Ectodermal cell (in vitro differentiated cells): ENCODE data around the gene CFAP210.

ENCODE experiments used
- H3K27ac ChIP-seq: 2 replicates; pipeline ENCODE4 v1.7.0; 2013; ENCODE audit warnings: mild to moderate bottlenecking, low read depth, low read length; ENCODE audit not compliant: insufficient read depth, poor library complexity, severe bottlenecking
- H3K27me3 ChIP-seq: 2 replicates; pipeline ENCODE4 v1.7.0; 2013; ENCODE audit warnings: mild to moderate bottlenecking, low read length; ENCODE audit not compliant: insufficient read depth, control insufficient read depth, poor library complexity, severe bottlenecking
- H3K36me3 ChIP-seq: one replicate; pipeline ENCODE4 v1.7.0; 2013; ENCODE audit warnings: low read length; ENCODE audit not compliant: control insufficient read depth, insufficient read depth
- H3K4me1 ChIP-seq: one replicate; pipeline ENCODE4 v1.7.0; 2013; ENCODE audit warnings: low read length; ENCODE audit not compliant: control insufficient read depth, insufficient read depth
- H3K4me3 ChIP-seq: 2 replicates; pipeline ENCODE4 v1.7.0; 2013; ENCODE audit warnings: low read depth, low read length, control low read depth; ENCODE audit not compliant: insufficient read depth
- H3K9me3 ChIP-seq: 2 replicates; pipeline ENCODE4 v1.7.0; 2013; ENCODE audit warnings: mild to moderate bottlenecking, low read length, moderate library complexity; ENCODE audit not compliant: control insufficient read depth
- WGBS, 2 experiments: methylation state at CpG; one replicate each; pipeline ENCODE4 v1.1.7; 2013; ENCODE audit warnings: missing lambda C conversion rate in 2 of 2; 5-methylcytosine and 5-hydroxymethylcytosine counted together

CFAP210 gene

GRCh38 chr2:169676357-169676756 is 17.8 kb downstream of the CFAP210 start:
- Histone ChIP-seq H3K36me3 (no peaks in the 10 kb centered on the region), H3K9me3 (no peaks in the 10 kb centered on the region), H3K27ac (no peak overlapping the region), H3K4me1 (no peaks in the 10 kb centered on the region), H3K27me3 (no peaks in the 10 kb centered on the region), H3K4me3 (no peak overlapping the region)
- no CpG with 5 or more reads among the region's 3 CpGs for WGBS, 2 experiments

- 88 to 97% methylated on average over 2 of the region's 2 CpGs for whole genome bisulfite sequencing, 2 experiments
- Histone ChIP-seq H3K4me3 (no peak overlapping the region), H3K9me3 (no peaks in the 10 kb centered on the region), H3K36me3 (no peaks in the 10 kb centered on the region), H3K27me3 (no peaks in the 10 kb centered on the region), H3K4me1 (no peaks in the 10 kb centered on the region), H3K27ac (no peak overlapping the region)
Observed at GRCh38 chr2:169673921-169674320, 20.3 kb downstream of the CFAP210 start.

GRCh38 chr2:169673106-169673505 is 21.1 kb downstream of the CFAP210 start:
- Histone ChIP-seq H3K27me3 (no peaks in the 10 kb centered on the region), H3K4me1 (no peaks in the 10 kb centered on the region), H3K36me3 (no peaks in the 10 kb centered on the region), H3K27ac (no peak overlapping the region), H3K9me3 (no peaks in the 10 kb centered on the region), H3K4me3 (no peak overlapping the region)
- 93 to 98% methylated on average over 3 of the region's 3 CpGs for WGBS, 2 experiments

GRCh38 chr2:169672406-169672805 is 21.8 kb downstream of the CFAP210 start:
- WGBS, 2 experiments, result 94% methylated on average over 6 of the region's 6 CpGs

GRCh38 chr2:169670937-169671336 is 23.3 kb downstream of the CFAP210 start:
- Histone ChIP-seq H3K36me3 (no peaks in the 10 kb centered on the region), H3K27me3 (no peaks in the 10 kb centered on the region), H3K9me3 (no peaks in the 10 kb centered on the region), H3K4me1 (no peaks in the 10 kb centered on the region), H3K4me3 (no peak overlapping the region), H3K27ac (no peak overlapping the region)
- WGBS, 2 experiments, result 96% methylated on average over 4 of the region's 4 CpGs

More at GRCh38 chr2:169672406-169672805, 21.8 kb downstream of the CFAP210 start:
- H3K27ac ChIP-seq, result no peak overlapping the region
- no peaks in the 10 kb centered on the region for H3K36me3 ChIP-seq
- H3K9me3 ChIP-seq, result no peaks in the 10 kb centered on the region
- H3K27me3 ChIP-seq, result no peaks in the 10 kb centered on the region
- H3K4me1 ChIP-seq, result no peaks in the 10 kb centered on the region
- no peak overlapping the region for H3K4me3 ChIP-seq

- no peaks in the 10 kb centered on the region for H3K4me1 ChIP-seq
- no peaks in the 10 kb centered on the region for H3K36me3 ChIP-seq
- H3K9me3 ChIP-seq, result no peaks in the 10 kb centered on the region
- H3K4me3 ChIP-seq, result no peak overlapping the region
- 100% methylated on average over 2 of the region's 2 CpGs; no CpG with 5 or more reads in 1 of the 2 experiments for WGBS, 2 experiments
- no peak overlapping the region for H3K27ac ChIP-seq
- H3K27me3 ChIP-seq, result no peaks in the 10 kb centered on the region
Observed at GRCh38 chr2:169670215-169670651, 24.0 kb downstream of the CFAP210 start.

GRCh38 chr2:169667583-169667982 is 26.6 kb downstream of the CFAP210 start:
- Histone ChIP-seq H3K4me1 (no peaks in the 10 kb centered on the region), H3K9me3 (no peaks in the 10 kb centered on the region), H3K27me3 (no peaks in the 10 kb centered on the region), H3K36me3 (no peaks in the 10 kb centered on the region), H3K27ac (no peak overlapping the region), H3K4me3 (no peak overlapping the region)
- WGBS, 2 experiments, result 38 to 44% methylated on average over 2 of the region's 2 CpGs

GRCh38 chr2:169664978-169665930 is 29.0 kb downstream of the CFAP210 start:
- H3K9me3 ChIP-seq, result no peaks in the 10 kb centered on the region
- 89 to 93% methylated on average over 1 of the region's 1 CpG for WGBS, 2 experiments
- H3K27me3 ChIP-seq, result no peaks in the 10 kb centered on the region
- no peak overlapping the region for H3K27ac ChIP-seq
- H3K36me3 ChIP-seq, result no peaks in the 10 kb centered on the region
- no peaks in the 10 kb centered on the region for H3K4me1 ChIP-seq
- no peak overlapping the region for H3K4me3 ChIP-seq

- Histone ChIP-seq H3K4me1 (no peaks in the 10 kb centered on the region), H3K9me3 (no peaks in the 10 kb centered on the region), H3K27ac (no peak overlapping the region), H3K36me3 (no peaks in the 10 kb centered on the region), H3K27me3 (no peaks in the 10 kb centered on the region), H3K4me3 (no peak overlapping the region)
- 81 to 88% methylated on average over 1 of the region's 1 CpG for WGBS, 2 experiments
Observed at GRCh38 chr2:169664600-169664977, 29.6 kb downstream of the CFAP210 start.

- 94 to 97% methylated on average over 2 of the region's 3 CpGs for WGBS, 2 experiments
- Histone ChIP-seq H3K4me3 (no peak overlapping the region), H3K4me1 (no peaks in the 10 kb centered on the region), H3K36me3 (no peaks in the 10 kb centered on the region), H3K27ac (no peak overlapping the region), H3K9me3 (no peaks in the 10 kb centered on the region), H3K27me3 (no peaks in the 10 kb centered on the region)
Observed at GRCh38 chr2:169663247-169663646, 31.0 kb downstream of the CFAP210 start.
